Lung (tissue), 12 donors: ENCODE data around the gene TPST2. TPM values are rescaled to one million over a fixed set of nuclear protein-coding genes. Genes with fewer than 3 reads are reported as not detected.

Experiments used
- ATAC-seq: fragments of 200-7000 bp; cut with Tn5 transposase; one replicate; pipeline ENCODE4 v1.9.1; 2020; ENCODE audit warnings: moderate number of reproducible peaks; ENCODE audit not compliant: insufficient read depth, low FRiP score
- DNase-seq, 3 donors: peaks; one replicate each; pipeline ENCODE4 v3.0.0-alpha.2; 2013 to 2017
- H3K27ac ChIP-seq, 2 donors: one replicate each; pipeline ENCODE4 v1.5.1; 2013; ENCODE audit warnings: mild to moderate bottlenecking in 2 of 2, moderate library complexity in 2 of 2, control low read depth in 1 of 2, inconsistent platforms in 1 of 2, low read depth in 1 of 2, low read length in 1 of 2
- H3K27me3 ChIP-seq, 3 donors: one replicate each; pipeline ENCODE4 v1.5.1; 2013; ENCODE audit warnings: low read length in 2 of 3; ENCODE audit not compliant: control insufficient read depth in 3 of 3, insufficient read depth in 3 of 3
- H3K36me3 ChIP-seq, 4 donors: one replicate each; pipeline ENCODE4 v1.5.1; 2013; ENCODE audit warnings: low read length in 4 of 4, mild to moderate bottlenecking in 1 of 4, moderate library complexity in 1 of 4; ENCODE audit not compliant: control insufficient read depth in 4 of 4, insufficient read depth in 4 of 4
- H3K4me1 ChIP-seq, 5 donors: one replicate each; pipeline ENCODE4 v1.5.1; 2013; ENCODE audit warnings: low read length in 5 of 5, mild to moderate bottlenecking in 2 of 5, moderate library complexity in 1 of 5; ENCODE audit not compliant: control insufficient read depth in 5 of 5, insufficient read depth in 5 of 5
- H3K4me3 ChIP-seq: one replicate; pipeline ENCODE4 v1.5.1; 2013; ENCODE audit warnings: mild to moderate bottlenecking, control low read depth, moderate library complexity
- H3K9ac ChIP-seq, 2 donors: one replicate each; pipeline ENCODE4 v1.5.1; 2013; ENCODE audit warnings: low read length in 2 of 2, control low read depth in 1 of 2; ENCODE audit not compliant: insufficient read depth in 1 of 2
- H3K9me3 ChIP-seq, 4 donors: one replicate each; pipeline ENCODE4 v1.5.1; 2013; ENCODE audit warnings: low read length in 3 of 4, mild to moderate bottlenecking in 1 of 4, moderate library complexity in 1 of 4; ENCODE audit not compliant: control insufficient read depth in 4 of 4, insufficient read depth in 3 of 4
- WGBS, 2 donors: extraction: QIAGEN DNeasy Blood & Tissue Kit; methylation state at CpG; one replicate each; pipeline ENCODE4 v1.1.7; 2013; 5-methylcytosine and 5-hydroxymethylcytosine counted together
- polyA plus RNA-seq, 2 donors: library from polyadenylated mRNA; stranded (reverse); fragments of 200-250 nt; gene quantifications; one replicate each; pipeline ENCODE4 v1.2.1, GENCODE V29; 2013
- total RNA-seq, 2 donors: library from RNA; depleted of rRNA in 1 of 2; stranded (reverse); fragments of >200 nt in 1 of 2; gene quantifications; one replicate each; pipeline ENCODE4 v1.2.1, GENCODE V29; 2014 to 2021
- TF ChIP-seq, protein P1 (sequence below): IDR thresholded peaks from 2 replicates; pipeline ENCODE4 v1.5.1; 2012; ENCODE audit warnings: mild to moderate bottlenecking; ENCODE audit errors: control extremely low read depth, extremely low read depth
- donor health status: control.
- donor health status: control.
- donor health status: Bipolar disorder and iron deficiency.
- donor health status: healthy.
- donor health status: DM: yes; HTN: yes; CAD: no.

Gene TPST2
- total and polyA plus RNA-seq, 4 donors: 32.6 to 72.3 (median 59.9) TPM

DNA sequence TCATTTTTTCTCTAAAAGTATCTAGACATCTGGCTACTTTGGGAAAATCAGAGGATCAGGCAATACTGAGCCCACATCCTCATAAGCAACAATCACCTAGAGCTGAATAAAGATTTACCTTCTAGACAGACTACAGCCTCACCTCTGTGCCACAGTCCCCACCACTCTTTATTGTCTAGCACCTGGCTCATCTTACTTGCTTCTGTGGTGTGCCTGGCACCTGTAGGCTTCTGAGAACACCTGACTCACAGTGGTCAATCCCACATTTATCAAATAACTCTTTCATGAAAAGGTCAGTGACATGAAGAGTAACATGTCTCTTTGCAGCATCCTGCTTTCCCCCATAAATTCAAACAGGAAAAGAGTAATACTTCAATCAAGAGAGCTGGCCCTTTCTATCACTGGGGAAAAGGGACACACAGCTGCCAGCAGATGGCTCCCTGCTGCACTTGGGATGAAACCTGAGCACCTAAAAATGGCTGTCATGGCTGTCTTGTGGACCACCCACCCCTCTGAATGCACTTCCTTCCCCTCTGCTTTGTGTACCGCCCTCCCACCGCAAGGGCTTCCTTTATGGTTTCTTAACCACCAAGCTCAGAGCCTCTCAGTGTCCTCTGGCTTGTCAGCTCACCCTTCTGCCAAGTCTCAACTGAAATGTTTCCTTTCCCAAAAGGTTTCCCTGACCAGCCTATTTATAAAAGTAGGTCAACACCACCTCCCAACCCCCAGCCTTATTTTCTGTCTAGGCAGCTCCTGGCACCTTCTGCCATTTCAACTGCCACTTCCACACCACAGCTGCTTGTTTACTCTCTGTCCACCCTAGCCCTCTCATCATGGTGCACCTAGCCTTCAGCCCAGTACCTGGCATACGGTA is 87.0 kb downstream of the TPST2 start:
- TF ChIP-seq, protein P1, sequence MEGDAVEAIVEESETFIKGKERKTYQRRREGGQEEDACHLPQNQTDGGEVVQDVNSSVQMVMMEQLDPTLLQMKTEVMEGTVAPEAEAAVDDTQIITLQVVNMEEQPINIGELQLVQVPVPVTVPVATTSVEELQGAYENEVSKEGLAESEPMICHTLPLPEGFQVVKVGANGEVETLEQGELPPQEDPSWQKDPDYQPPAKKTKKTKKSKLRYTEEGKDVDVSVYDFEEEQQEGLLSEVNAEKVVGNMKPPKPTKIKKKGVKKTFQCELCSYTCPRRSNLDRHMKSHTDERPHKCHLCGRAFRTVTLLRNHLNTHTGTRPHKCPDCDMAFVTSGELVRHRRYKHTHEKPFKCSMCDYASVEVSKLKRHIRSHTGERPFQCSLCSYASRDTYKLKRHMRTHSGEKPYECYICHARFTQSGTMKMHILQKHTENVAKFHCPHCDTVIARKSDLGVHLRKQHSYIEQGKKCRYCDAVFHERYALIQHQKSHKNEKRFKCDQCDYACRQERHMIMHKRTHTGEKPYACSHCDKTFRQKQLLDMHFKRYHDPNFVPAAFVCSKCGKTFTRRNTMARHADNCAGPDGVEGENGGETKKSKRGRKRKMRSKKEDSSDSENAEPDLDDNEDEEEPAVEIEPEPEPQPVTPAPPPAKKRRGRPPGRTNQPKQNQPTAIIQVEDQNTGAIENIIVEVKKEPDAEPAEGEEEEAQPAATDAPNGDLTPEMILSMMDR: peak; percentile 31
- Histone ChIP-seq H3K9me3 (no peaks in the 10 kb centered on the region), H3K4me1 (peaks cover 0 to 4% (median 0%) of the 10 kb centered on the region in 5 donors), H3K4me3 (no peak overlapping the region), H3K36me3 (peaks cover 49 to 60% (median 53%) of the 10 kb centered on the region in 4 donors), H3K27ac (peak overlapping the region in 1 of 2 donors; percentile 35), H3K9ac (no peak overlapping the region), H3K27me3 (no peaks in the 10 kb centered on the region)
- ATAC-seq (no peak), DNase-seq (peak; percentile 48 to 56 (median 52))
- 16 to 35% methylated on average over 3 of the region's 3 CpGs for WGBS, 2 donors

- peaks cover 0 to 4% (median 0%) of the 10 kb centered on the region in 5 donors for H3K4me1 ChIP-seq
- H3K9ac ChIP-seq: no peak overlapping the region
- H3K27ac ChIP-seq: no peak overlapping the region
- ATAC-seq (no peak), DNase-seq (no peak)
- WGBS, 2 donors: 94 to 98% methylated on average over 2 of the region's 2 CpGs
- H3K27me3 ChIP-seq: no peaks in the 10 kb centered on the region
- TF ChIP-seq, protein P1: no peak
- H3K36me3 ChIP-seq: peaks cover 51 to 64% (median 56%) of the 10 kb centered on the region in 4 donors
- H3K9me3 ChIP-seq: no peaks in the 10 kb centered on the region
- H3K4me3 ChIP-seq: no peak overlapping the region
Observed at GRCh38 chr22:26501996-26502395, 87.9 kb downstream of the TPST2 start.

DNA sequence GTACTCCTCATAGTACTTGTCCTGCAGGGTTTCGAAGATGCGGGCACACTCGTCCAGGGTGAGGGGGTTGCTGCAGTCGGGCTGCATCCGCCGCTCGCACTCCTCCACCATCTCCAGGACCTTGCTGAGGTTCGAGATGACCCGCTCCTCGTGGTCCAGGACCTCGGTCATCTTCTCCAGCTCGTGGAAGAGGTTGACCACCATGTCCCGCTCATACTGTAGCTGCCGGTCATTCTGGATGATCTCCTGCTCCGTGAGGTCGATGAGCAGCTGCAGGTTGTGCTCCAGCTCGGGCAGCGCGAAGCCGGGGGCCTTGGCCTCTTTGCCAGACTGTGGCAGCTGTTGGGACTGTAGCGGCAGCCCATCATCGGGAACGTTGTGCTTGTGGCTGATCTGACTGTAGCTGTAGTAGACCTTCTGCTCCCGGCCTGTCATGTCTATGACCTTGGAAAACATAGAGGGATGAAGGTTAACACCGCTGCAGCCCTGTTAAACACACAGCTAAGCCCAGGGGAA is 90.7 kb downstream of the TPST2 start:
- H3K4me3 ChIP-seq: no peak overlapping the region
- TF ChIP-seq, protein P1: no peak
- no peak for DNase-seq
- 92% methylated on average over 25 of the region's 25 CpGs for WGBS, 2 donors
- no peak for ATAC-seq
- H3K4me1 ChIP-seq: peaks cover 0 to 4% (median 0%) of the 10 kb centered on the region in 5 donors
- peaks cover 50 to 71% (median 55%) of the 10 kb centered on the region in 4 donors for H3K36me3 ChIP-seq
- H3K9me3 ChIP-seq: no peaks in the 10 kb centered on the region
- no peak overlapping the region for H3K9ac ChIP-seq
- H3K27ac ChIP-seq: no peak overlapping the region
- no peaks in the 10 kb centered on the region for H3K27me3 ChIP-seq
